K562 (cell line): ENCODE data around the gene CABP4. TPM values are rescaled to one million over a fixed set of nuclear protein-coding genes. Genes with fewer than 3 reads are reported as not detected.

Experiments
- ATAC-seq: fragments of 200-7000 bp; cut with Tn5 transposase; 3 replicates; pipeline ENCODE4 v1.9.1; 2020; ENCODE audit warnings: moderate library complexity
- BruUV-seq: library from RNA; stranded (reverse); fragments of 400-500 nt; replicated peaks from 2 replicates; lab custom pipeline; 2021; lab: Mats Ljungman, UMichigan
- CTCF ChIA-PET: fragments of 300-600 bp; formaldehyde crosslinking; extraction: SDS; loops from one replicate; lab custom pipeline; 2021; ENCODE audit warnings: low intra/inter-chr PET ratio; lab: Yijun Ruan, JAX
- POLR2A ChIA-PET: fragments of 300-600, 350-650 bp; sonication (Branson Sonifier 250); formaldehyde crosslinking; extraction: SDS; loops from one replicate; lab custom pipeline; 2021; ENCODE audit warnings: antibody characterized with exemption, inconsistent platforms; lab: Yijun Ruan, JAX
- DNase-seq, 4 experiments: peaks; one replicate each; pipeline versions ENCODE4 v3.0.0 to v3.0.0-alpha.2; 2011 to 2018; ENCODE audit warnings: low spot score in 3 of 4, mixed read lengths in 3 of 4; ENCODE audit errors: extremely low read depth in 1 of 4
- FAIRE-seq: peaks from 2 replicates; lab custom pipeline; 2011; peaks lifted over from hg19 to GRCh38; lab: Jason Lieb, UNC
- H2AFZ ChIP-seq: 2 replicates; pipeline ENCODE4 v1.6.0; 2011; ENCODE audit warnings: low read depth, low read length, control low read depth, inconsistent platforms
- H3K27ac ChIP-seq: fragments of 200-600 bp; 3 replicates; pipeline ENCODE4 v1.8.0; 2011; ENCODE audit warnings: low read depth, mild to moderate bottlenecking, control low read depth, inconsistent platforms, low read length, moderate library complexity, mixed read lengths; ENCODE audit errors: extremely low read depth
- H3K27me3 ChIP-seq, 2 experiments: fragments of 300-600 bp in 1 of 2; 2 replicates in 1 of 2; 3 replicates in 1 of 2; pipeline versions ENCODE4 v1.6.0 to v1.8.0; 2011; ENCODE audit warnings: inconsistent platforms in 2 of 2, low read length in 2 of 2, mild to moderate bottlenecking in 1 of 2, mixed read lengths in 1 of 2, moderate library complexity in 1 of 2; ENCODE audit not compliant: control insufficient read depth in 2 of 2, insufficient read depth in 2 of 2
- H3K36me3 ChIP-seq: fragments of 300-600 bp; 3 replicates; pipeline ENCODE4 v1.8.0; 2011; ENCODE audit warnings: mild to moderate bottlenecking, low read length, inconsistent platforms; ENCODE audit not compliant: control insufficient read depth, insufficient read depth
- H3K4me1 ChIP-seq, 2 experiments: fragments of 200-600 bp in 1 of 2; replicated peaks in 1 of 2; 2 replicates in 1 of 2; 3 replicates in 1 of 2; pipeline versions ENCODE4 v1.5.1 to v1.8.0; 2011; ENCODE audit warnings: inconsistent platforms in 2 of 2, low read length in 2 of 2, mild to moderate bottlenecking in 1 of 2, mixed read lengths in 1 of 2, moderate library complexity in 1 of 2; ENCODE audit not compliant: control insufficient read depth in 2 of 2, insufficient read depth in 2 of 2
- H3K4me2 ChIP-seq: 2 replicates; pipeline ENCODE4 v1.6.1; 2011; ENCODE audit warnings: low read length, control low read depth, inconsistent platforms, mixed read lengths; ENCODE audit not compliant: insufficient read depth
- H3K4me3 ChIP-seq: fragments of 200-600 bp; sonication (generic), shearing (Covaris generic); 2 replicates; pipeline ENCODE4 v1.5.1; 2016; ENCODE audit warnings: control low read depth, inconsistent platforms
- H3K79me2 ChIP-seq: fragments of 200-600 bp; 3 replicates; pipeline ENCODE4 v1.8.0; 2011; ENCODE audit warnings: low read length, inconsistent platforms; ENCODE audit not compliant: control insufficient read depth, insufficient read depth
- H3K9ac ChIP-seq, 2 experiments: 2 replicates each; pipeline versions ENCODE4 v1.6.0 to v1.6.1; 2011; ENCODE audit warnings: low read depth in 2 of 2, low read length in 2 of 2, control low read depth in 1 of 2, inconsistent platforms in 1 of 2, mild to moderate bottlenecking in 1 of 2, mixed read lengths in 1 of 2; ENCODE audit not compliant: insufficient read depth in 1 of 2
- H3K9me1 ChIP-seq: one replicate; pipeline ENCODE4 v1.6.0; 2011; ENCODE audit warnings: inconsistent platforms, mild to moderate bottlenecking, low read length, moderate library complexity; ENCODE audit not compliant: control insufficient read depth, insufficient read depth
- H3K9me3 ChIP-seq: replicated peaks from 2 replicates; pipeline ENCODE4 v1.5.1; 2011; ENCODE audit warnings: low read depth, low read length, inconsistent platforms; ENCODE audit not compliant: control insufficient read depth, insufficient read depth
- H4K20me1 ChIP-seq: replicated peaks from 2 replicates; pipeline ENCODE4 v1.6.1; 2011; ENCODE audit warnings: low read length, inconsistent platforms, mixed read lengths; ENCODE audit not compliant: control insufficient read depth, insufficient read depth
- NFIC ChIP-seq: fragments of 450-650 bp; IDR thresholded peaks from 2 replicates; pipeline ENCODE4 v1.6.1; 2017; ENCODE audit warnings: mild to moderate bottlenecking, inconsistent platforms
- PKNOX1 ChIP-seq: fragments of 450-650 bp; IDR thresholded peaks from 2 replicates; pipeline ENCODE4 v1.6.1; 2016
- POLR2G ChIP-seq: fragments of 200-400 bp; formaldehyde crosslinking; IDR thresholded peaks from 2 replicates; pipeline ENCODE4 v1.6.1; 2017; ENCODE audit warnings: low read depth, mild to moderate bottlenecking, antibody characterized with exemption, low read length, moderate library complexity
- SP1 ChIP-seq: sonication (generic); formaldehyde crosslinking; IDR thresholded peaks from 2 replicates; pipeline ENCODE4 v1.8.1; 2022; ENCODE audit warnings: mild to moderate bottlenecking, missing genetic modification reagents
- TCF7 ChIP-seq: sonication (generic); IDR thresholded peaks from 2 replicates; pipeline ENCODE4 v1.6.1; 2016; ENCODE audit warnings: antibody characterized with exemption, borderline replicate concordance
- WGBS: fragments of 100-300 bp; shearing (Covaris generic); methylation state at CpG from one replicate; pipeline ENCODE4 v1.1.6; 2016; ENCODE audit warnings: low coverage, mixed read lengths; ENCODE audit not compliant: insufficient coverage; ENCODE audit errors: missing lambda C conversion rate; 5-methylcytosine and 5-hydroxymethylcytosine counted together
- in situ Hi-C: fragments of 300-500 bp; cut with MboI; formaldehyde crosslinking; loops from 4 replicates; pipeline ENCODE4 v1.15.0; 2018; ENCODE audit warnings: inconsistent platforms, mixed read lengths
- intact Hi-C: fragments of 100-400 bp; cut with micrococcal nuclease; formaldehyde crosslinking; loops from 2 replicates; pipeline ENCODE4 v1.14.2; 2022
- polyA plus RNA-seq, 8 experiments: library from polyadenylated mRNA; depleted of rRNA in 4 of 8; stranded (reverse) in 5 of 8; unstranded in 3 of 8; fragments of >200 nt; fragmentation: Nextera tagmentation in 2 of 8; fragmentation: Illumina TruSeq in 1 of 8; extraction: Ambion mirVana in 2 of 8; extraction: Trizol in 1 of 8; gene quantifications; 2 replicates each; pipeline versions ENCODE4 v1.2.1 to v1.2.3, GENCODE V29; 2011 to 2014; ENCODE audit warnings: inconsistent platforms in 1 of 8, missing spikeins in 1 of 8
- total RNA-seq, 7 experiments: library from RNA; depleted of rRNA in 6 of 7; stranded (reverse); fragments of >200 nt in 6 of 7; fragmentation: Illumina TruSeq in 2 of 7; extraction: Trizol in 2 of 7; gene quantifications; 2 replicates each; pipeline versions ENCODE4 v1.2.1 to v1.2.3, GENCODE V29; 2011 to 2021; ENCODE audit warnings: low replicate concordance in 1 of 7

The CABP4 gene
- total and polyA plus RNA-seq, 9 of the 15 experiments (the other 6 are each of a cell fraction or from before 2014, with no cell fraction given), result 0.11 TPM; not detected in 8

DNA sequence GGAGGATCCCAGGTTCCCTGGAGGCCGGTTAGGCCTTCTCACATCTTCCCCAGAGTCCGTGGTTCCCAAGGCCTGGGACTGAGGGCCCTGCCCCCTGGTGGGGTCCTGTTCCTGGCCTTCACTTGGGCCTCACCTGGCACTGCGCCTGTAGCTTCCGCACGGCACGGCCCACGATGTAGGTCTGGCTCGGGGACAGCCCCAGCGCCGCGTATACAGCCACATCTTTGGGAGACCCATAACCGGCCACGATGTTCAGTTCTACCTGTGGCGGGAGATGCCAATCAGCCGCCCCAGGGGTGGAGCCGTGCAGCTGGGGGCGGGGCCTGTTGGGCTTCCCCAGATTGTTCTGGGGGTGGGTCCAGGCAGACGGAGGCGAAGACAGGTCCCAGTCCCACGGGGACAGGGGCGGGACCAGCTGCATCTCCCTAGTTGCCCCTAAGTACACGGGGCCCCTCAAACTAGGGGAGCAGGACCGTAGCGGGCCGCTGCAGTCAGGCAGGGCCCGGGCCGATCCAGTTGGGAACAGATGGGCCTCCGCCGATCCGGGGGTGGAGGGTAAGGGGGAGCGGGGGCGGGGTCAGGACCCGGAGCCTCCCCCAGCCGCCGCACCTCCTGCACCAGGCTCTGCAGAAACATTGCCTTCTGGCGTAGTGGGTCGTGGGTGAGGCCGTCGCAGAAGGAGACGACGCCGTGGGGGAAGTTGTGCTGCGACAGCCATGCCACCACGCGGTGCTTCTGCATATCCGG lies 37.8 kb downstream of the CABP4 start:
- POLR2A ChIA-PET, result interaction anchor here (0.6 to 1.2 kb wide), 4 partner anchors 8 to 593 kb away, joined by 3 to 5 read pairs (median 4); partner anchors contain the start of gene AIP
- CTCF ChIA-PET, result no interaction called here
- ATAC-seq, result peak; percentile 78
- TF ChIP-seq TCF7, result no peak
- TF ChIP-seq NFIC, result peak; percentile 24; the same call in 1 of the 2 replicates
- peak; percentile 55; the same call in 1 of the 2 replicates for TF ChIP-seq POLR2G
- TF ChIP-seq SP1 (CRISPR knock-in tag), result 0 out of 2 replicates have a peak, but pooled peaks have one; percentile 26
- peak; percentile 81 for TF ChIP-seq PKNOX1
- Histone ChIP-seq H3K27ac (no peak overlapping the region), H3K79me2 (0 out of 3 replicates have a peak, but pooled peaks cover 1% of the 10 kb centered on the region), H3K4me2 (no peak overlapping the region), H3K27me3 (no peaks in the 10 kb centered on the region), H2AFZ (no peak overlapping the region), H4K20me1 (no peaks in the 10 kb centered on the region), H3K9ac (peak overlapping the region in 1 of 2 experiments; percentile 86; a peak in 2 of 4 replicates), H3K36me3 (peaks cover 93% of the 10 kb centered on the region; the same call in 2 of the 3 replicates), H3K9me1 (no peaks in the 10 kb centered on the region), H3K9me3 (no peaks in the 10 kb centered on the region), H3K4me1 (peaks cover 0 to 79% of the 10 kb centered on the region in 2 experiments; a peak in 2 of 5 replicates), H3K4me3 (no peak overlapping the region)
- BruUV-seq, result no TSS peak
- no peak for FAIRE-seq
- WGBS, result 79% methylated on average over 21 of the region's 46 CpGs
- intact Hi-C loops (no loop called here), in situ Hi-C loops (no loop called here)
- peak; percentile 41 to 69 (median 56) for DNase-seq
